Astrocyte of the spinal cord (primary cell): ENCODE measurements around the gene SIAH2.
"Not testable (repeated sequence)": the region's sequence is repeated elsewhere in the genome, so short reads cannot be mapped to it uniquely, and the experiment has no call there.

Source experiments
- DNase-seq: peaks from one replicate; pipeline ENCODE4 v3.0.0; 2011; ENCODE audit warnings: low read depth, low spot score
- H3K4me3 ChIP-seq: 2 replicates; pipeline ENCODE4 v1.5.1; 2011; ENCODE audit warnings: low read depth, mild to moderate bottlenecking, low read length, moderate library complexity
- in situ Hi-C: cut with HindIII; loops from 2 replicates; pipeline ENCODE4 v1.10.0; 2017; ENCODE audit warnings: low sequenced_read_pairs
- TF ChIP-seq, protein P1 (sequence below): IDR thresholded peaks from 2 replicates; pipeline ENCODE4 v1.5.1; 2012; ENCODE audit warnings: low read depth, mild to moderate bottlenecking, low read length, inconsistent platforms

The SIAH2 gene

DNA sequence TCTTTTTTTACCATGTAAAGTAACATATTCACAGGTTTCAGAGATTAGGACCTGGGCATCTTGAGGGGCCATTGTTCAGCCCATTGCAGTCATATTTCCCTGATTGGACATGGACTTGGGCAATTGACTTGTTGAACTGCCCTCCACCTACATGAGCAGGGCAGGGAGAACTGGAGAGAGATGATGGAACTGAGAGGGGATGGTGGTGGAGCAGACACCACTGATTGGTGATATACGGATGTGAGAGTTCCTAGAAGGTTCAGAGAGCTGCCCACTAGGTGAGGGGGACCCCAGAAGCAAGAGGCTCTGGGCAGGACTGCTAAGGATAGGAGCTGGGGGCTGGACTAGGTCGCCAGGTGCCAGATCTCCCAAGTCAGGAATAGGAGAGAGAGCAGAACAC, 37.8 kb upstream of the SIAH2 start:
- no peak overlapping the region for H3K4me3 ChIP-seq
- in situ Hi-C loops: no loop called here
- DNase-seq: no peak
- TF ChIP-seq, protein P1, sequence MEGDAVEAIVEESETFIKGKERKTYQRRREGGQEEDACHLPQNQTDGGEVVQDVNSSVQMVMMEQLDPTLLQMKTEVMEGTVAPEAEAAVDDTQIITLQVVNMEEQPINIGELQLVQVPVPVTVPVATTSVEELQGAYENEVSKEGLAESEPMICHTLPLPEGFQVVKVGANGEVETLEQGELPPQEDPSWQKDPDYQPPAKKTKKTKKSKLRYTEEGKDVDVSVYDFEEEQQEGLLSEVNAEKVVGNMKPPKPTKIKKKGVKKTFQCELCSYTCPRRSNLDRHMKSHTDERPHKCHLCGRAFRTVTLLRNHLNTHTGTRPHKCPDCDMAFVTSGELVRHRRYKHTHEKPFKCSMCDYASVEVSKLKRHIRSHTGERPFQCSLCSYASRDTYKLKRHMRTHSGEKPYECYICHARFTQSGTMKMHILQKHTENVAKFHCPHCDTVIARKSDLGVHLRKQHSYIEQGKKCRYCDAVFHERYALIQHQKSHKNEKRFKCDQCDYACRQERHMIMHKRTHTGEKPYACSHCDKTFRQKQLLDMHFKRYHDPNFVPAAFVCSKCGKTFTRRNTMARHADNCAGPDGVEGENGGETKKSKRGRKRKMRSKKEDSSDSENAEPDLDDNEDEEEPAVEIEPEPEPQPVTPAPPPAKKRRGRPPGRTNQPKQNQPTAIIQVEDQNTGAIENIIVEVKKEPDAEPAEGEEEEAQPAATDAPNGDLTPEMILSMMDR: no peak

DNA sequence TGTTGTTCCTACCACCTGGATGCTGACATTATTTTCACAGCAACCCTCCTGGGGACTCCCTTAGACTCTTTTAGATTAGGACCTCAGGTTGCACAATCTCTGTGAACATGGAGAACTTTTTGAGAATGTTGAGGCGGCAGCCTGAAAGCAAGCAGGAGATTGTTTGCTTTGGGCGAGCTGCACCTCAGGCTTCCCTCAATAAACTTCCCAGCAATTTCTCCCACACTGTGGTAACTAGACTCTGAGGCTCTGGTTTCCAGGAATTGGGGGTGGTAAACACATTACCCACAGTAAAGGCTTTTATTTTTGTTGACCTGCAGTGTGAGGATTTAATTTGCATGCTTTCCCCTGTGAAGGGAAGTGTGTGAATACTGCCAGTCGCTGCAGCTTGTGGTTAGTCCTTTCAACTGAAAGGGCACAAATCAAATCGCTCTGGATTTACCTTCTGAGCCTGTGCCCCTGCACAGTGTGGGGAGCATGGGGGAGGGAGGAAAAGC, 35.2 kb upstream of the SIAH2 start:
- TF ChIP-seq, protein P1: no peak
- H3K4me3 ChIP-seq: no peak overlapping the region
- in situ Hi-C loops: no loop called here

DNA sequence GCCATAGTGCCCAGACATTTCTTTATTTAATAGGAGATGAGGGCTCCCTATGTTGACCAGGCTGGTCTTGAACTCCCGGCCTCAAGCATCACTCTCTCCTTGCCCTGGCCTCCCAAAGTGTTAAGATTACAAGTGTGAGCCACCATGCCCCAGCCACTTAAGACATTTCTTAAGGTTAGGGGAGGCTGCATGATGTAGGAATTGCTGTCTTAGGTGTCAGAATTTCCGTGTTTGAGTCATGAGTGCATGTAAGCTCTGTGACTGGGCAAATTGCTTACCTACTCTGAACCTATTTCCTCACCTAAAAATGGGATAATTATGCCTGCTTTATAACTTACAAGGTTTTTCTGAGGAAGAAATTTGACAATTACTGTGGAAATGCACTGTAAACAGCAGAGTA, 34.2 kb upstream of the SIAH2 start:
- in situ Hi-C loops: no loop called here
- DNase-seq: no peak
- TF ChIP-seq, protein P1: no peak
- no peak overlapping the region for H3K4me3 ChIP-seq

More for the DNA sequence above, 35.2 kb upstream of the SIAH2 start:
- peak; percentile 42 for DNase-seq

DNA sequence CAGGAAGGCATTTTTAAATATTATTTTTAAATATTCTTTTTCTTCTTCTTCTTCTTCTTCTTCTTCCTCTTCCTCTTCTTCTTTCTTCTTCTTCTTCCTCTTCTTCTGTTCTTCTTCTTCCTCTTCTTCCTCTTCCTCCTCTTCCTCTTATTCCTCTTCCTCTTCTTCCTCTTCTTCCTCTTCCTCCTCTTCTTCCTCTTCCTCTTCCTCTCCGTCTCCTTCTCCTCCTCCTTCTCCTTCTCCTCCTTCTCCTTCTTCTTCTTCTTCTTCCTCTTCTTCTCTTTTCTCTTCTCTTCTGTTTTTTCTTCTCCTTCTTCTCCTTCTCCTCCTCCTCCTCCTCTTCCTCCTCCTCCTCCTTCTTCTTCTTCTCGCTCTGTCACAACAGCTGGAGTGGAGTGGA, 33.6 kb upstream of the SIAH2 start:
- DNase-seq, in situ Hi-C loops, H3K4me3 ChIP-seq: not testable (repeated sequence)

DNA sequence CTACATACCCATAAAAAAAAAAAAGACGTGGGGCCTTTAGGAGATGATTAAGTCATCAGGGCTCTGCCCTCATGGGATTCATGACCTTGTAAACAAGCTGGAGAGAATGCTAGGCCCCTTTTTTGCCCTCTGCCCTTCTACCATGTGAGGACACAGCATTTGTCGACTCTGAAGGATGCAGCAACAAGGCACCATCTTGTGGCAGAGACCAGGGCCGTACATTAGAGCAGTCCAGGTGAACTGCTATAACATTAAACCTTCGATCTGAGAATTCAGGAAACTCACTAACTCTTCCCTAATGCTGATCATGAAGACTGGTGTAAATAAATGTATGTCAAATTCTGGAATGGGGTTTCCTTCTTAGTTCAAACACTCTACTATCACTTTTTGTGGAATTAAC, 30.7 kb upstream of the SIAH2 start:
- no peak for DNase-seq
- no peak overlapping the region for H3K4me3 ChIP-seq
- TF ChIP-seq, protein P1: no peak
- in situ Hi-C loops: no loop called here

DNA sequence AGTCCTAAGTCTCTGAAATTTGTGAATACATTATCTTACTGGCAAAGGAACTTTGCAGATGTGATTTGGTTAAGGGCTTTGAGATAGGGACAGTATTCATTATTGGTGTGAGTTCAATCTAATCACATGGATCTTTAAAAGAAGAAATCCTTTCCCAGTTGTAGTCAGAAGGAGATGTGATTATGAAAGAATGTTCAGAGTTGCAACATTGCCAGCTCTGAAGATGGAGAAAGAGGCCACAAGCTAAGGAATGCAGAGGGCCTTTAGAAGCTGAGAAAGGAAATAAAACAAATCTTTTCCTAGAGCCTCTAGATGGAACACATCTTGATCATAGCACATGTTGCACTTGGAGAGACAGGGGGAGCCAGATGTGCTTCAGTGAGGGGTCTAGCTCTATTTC, 27.7 kb upstream of the SIAH2 start:
- TF ChIP-seq, protein P1: no peak
- no peak overlapping the region for H3K4me3 ChIP-seq
- in situ Hi-C loops: no loop called here
- DNase-seq: no peak

DNA sequence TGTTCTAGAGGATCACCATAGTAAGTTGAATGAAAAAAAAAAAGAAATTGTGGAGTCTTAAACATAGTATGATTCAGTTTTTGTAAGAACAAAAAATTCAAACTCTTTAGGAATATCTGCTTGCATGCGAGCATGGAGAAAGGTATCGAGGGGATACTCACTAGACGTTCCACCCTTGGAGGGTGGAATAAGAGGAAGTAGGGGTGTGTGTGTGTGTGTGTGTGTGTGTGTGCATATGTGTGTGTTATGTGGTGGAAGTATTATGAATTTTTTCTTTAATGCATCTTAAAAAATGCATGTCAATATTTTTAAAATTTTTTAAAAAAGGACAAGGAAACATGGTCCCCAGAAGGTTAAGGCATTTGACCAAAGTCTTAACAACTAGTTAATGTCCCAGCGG, 26.5 kb upstream of the SIAH2 start:
- in situ Hi-C loops: no loop called here
- no peak overlapping the region for H3K4me3 ChIP-seq
- TF ChIP-seq, protein P1: no peak
- no peak for DNase-seq
